Sigmoid colon (tissue), 7 donors: Measurements from ENCODE around the gene PRUNE1. TPM values are rescaled to one million over a fixed set of nuclear protein-coding genes. Genes with fewer than 3 reads are reported as not detected.

ENCODE experiments used
- DNase-seq: peaks from one replicate; pipeline ENCODE4 v3.0.0-alpha.2; 2019
- H3K27ac ChIP-seq, 4 donors: fragments of 200-600 bp; sonication (generic); one replicate each; pipeline ENCODE4 v1.5.1; 2016 to 2019; ENCODE audit warnings: mild to moderate bottlenecking in 1 of 4
- H3K27me3 ChIP-seq, 3 donors: fragments of 200-600 bp; sonication (generic); one replicate each; pipeline ENCODE4 v1.5.1; 2019; ENCODE audit warnings: mild to moderate bottlenecking in 1 of 3
- H3K36me3 ChIP-seq, 4 donors: fragments of 200-600 bp; sonication (generic); one replicate each; pipeline ENCODE4 v1.5.1; 2016 to 2019
- H3K4me1 ChIP-seq, 4 donors: fragments of 200-600 bp; sonication (generic); one replicate each; pipeline ENCODE4 v1.5.1; 2017 to 2019
- H3K4me3 ChIP-seq, 4 donors: fragments of 200-600 bp; sonication (generic); one replicate each; pipeline ENCODE4 v1.5.1; 2017 to 2019; ENCODE audit warnings: mild to moderate bottlenecking in 2 of 4, moderate library complexity in 1 of 4
- H3K9me3 ChIP-seq, 4 donors: fragments of 200-600 bp in 3 of 4; sonication (generic) in 3 of 4; one replicate each; pipeline versions ENCODE4 v1.5.1 to v1.6.1; 2013 to 2019
- CTCF ChIP-seq, 4 experiments: fragments of 450-650 bp in 3 of 4; fragments of 200-600 bp in 1 of 4; IDR thresholded peaks; one replicate each; pipeline ENCODE4 v1.5.1; 2016 to 2019; ENCODE audit warnings: antibody characterized with exemption in 4 of 4, mild to moderate bottlenecking in 3 of 4, moderate library complexity in 2 of 4
- EP300 ChIP-seq, 4 donors: sonication (generic); formaldehyde crosslinking; IDR thresholded peaks; one replicate each; pipeline ENCODE4 v1.6.1; 2017; ENCODE audit warnings: antibody characterized with exemption in 4 of 4
- POLR2A ChIP-seq, 2 donors: fragments of 450-650 bp; IDR thresholded peaks; one replicate each; pipeline ENCODE4 v1.6.1; 2016; ENCODE audit warnings: antibody characterized with exemption in 2 of 2, mild to moderate bottlenecking in 2 of 2, moderate library complexity in 2 of 2
- POLR2AphosphoS5 ChIP-seq, 4 donors: sonication (generic); formaldehyde crosslinking; IDR thresholded peaks; one replicate each; pipeline ENCODE4 v1.6.1; 2017; ENCODE audit warnings: antibody characterized with exemption in 4 of 4
- whole genome bisulfite sequencing, 2 donors: extraction: QIAGEN DNeasy Blood & Tissue Kit; methylation state at CpG; one replicate each; pipeline ENCODE4 v1.1.7; 2013; 5-methylcytosine and 5-hydroxymethylcytosine counted together
- intact Hi-C: fragments of 100-400 bp; cut with DNase I; formaldehyde crosslinking; loops from one replicate; pipeline ENCODE4 v1.15.1; 2023
- polyA plus RNA-seq, 3 donors: library from polyadenylated mRNA; stranded (reverse); fragments of 200-250 nt; gene quantifications; one replicate each; pipeline ENCODE4 v1.2.3, GENCODE V29; 2013
- total RNA-seq, 4 donors: library from RNA; depleted of rRNA; stranded (reverse); fragments of >200 nt; gene quantifications; one replicate each; pipeline ENCODE4 v1.1.0, GENCODE V29; 2016
- donor health status: healthy with polysubstance abuse.
- donor health status: Bipolar disorder and iron deficiency.
- donor health status: healthy.

Gene PRUNE1
- total and polyA plus RNA-seq, 7 donors: 15.5 to 33.9 (median 18.7) TPM

GRCh38 chr1:150973258-150973835 is 34.9 kb upstream of the PRUNE1 start:
- Histone ChIP-seq H3K27me3 (no peaks in the 10 kb centered on the region), H3K27ac (peak overlapping the region; percentile 93 to 99 (median 96)), H3K4me3 (peak overlapping the region; percentile 76 to 91 (median 81)), H3K36me3 (peaks cover 5 to 8% (median 6%) of the 10 kb centered on the region in 4 donors), H3K4me1 (peaks cover 0 to 60% (median 56%) of the 10 kb centered on the region in 4 donors), H3K9me3 (no peaks in the 10 kb centered on the region)
- intact Hi-C loops: loop anchor here (5.0 kb wide), 1 partner anchor 46 kb away; the partner anchor contains the start of gene SETDB1
- WGBS, 2 donors: 18 to 28% methylated on average over 15 of the region's 15 CpGs
- no peak for DNase-seq
- no peak for TF ChIP-seq POLR2AphosphoS5 (IDR thresholded peaks at IDR 0.05)
- TF ChIP-seq CTCF (IDR thresholded peaks at IDR 0.05): no peak
- no peak for TF ChIP-seq POLR2A (IDR thresholded peaks at IDR 0.05)
- no peak for TF ChIP-seq EP300 (IDR thresholded peaks at IDR 0.05)

- WGBS, 2 donors: 1% methylated on average over 67 of the region's 67 CpGs
- intact Hi-C loops: loop anchor here (2.0 to 5.0 kb wide), 2 partner anchors 47 to 413 kb away; partner anchors contain the start of gene SETDB1
- peaks cover 0 to 63% (median 55%) of the 10 kb centered on the region in 4 donors for H3K4me1 ChIP-seq
Observed at GRCh38 chr1:150973836-150974579, 34.2 kb upstream of the PRUNE1 start.

GRCh38 chr1:150974580-150975478 is 33.4 kb upstream of the PRUNE1 start, which contains the start of gene CERS2:
TSS of gene CERS2 (minus strand) at chr1:150974835. CDS start at chr1:150969090, 5,745 bp downstream.
- H3K27ac ChIP-seq: peak within 1 kb of the TSS; percentile 93 to 99 (median 96)
- no peak for TF ChIP-seq POLR2A (IDR thresholded peaks at IDR 0.05)
- peak in 3 of 4 donors; percentile 14 to 55 (median 44) for TF ChIP-seq POLR2AphosphoS5 (IDR thresholded peaks at IDR 0.05)
- peaks cover 0 to 66% (median 58%) of the 10 kb centered on the region in 4 donors for H3K4me1 ChIP-seq
- H3K9me3 ChIP-seq: no peaks in the 10 kb centered on the region
- peak; percentile 91 for DNase-seq
- 7 to 11% methylated on average over 106 of the region's 106 CpGs for WGBS, 2 donors
- intact Hi-C loops: loop anchor here (1.0 to 5.0 kb wide), 5 partner anchors 31 to 414 kb away; partner anchors contain the start of genes ARNT, C1orf56, MINDY1 and SETDB1
- H3K27me3 ChIP-seq: no peaks in the 10 kb centered on the region
- H3K4me3 ChIP-seq: peak within 1 kb of the TSS; percentile 76 to 91 (median 81)
- H3K36me3 ChIP-seq: no peaks in the 10 kb centered on the region

More at GRCh38 chr1:150973836-150974579, 34.2 kb upstream of the PRUNE1 start:
- Histone ChIP-seq H3K4me3 (peak overlapping the region; percentile 76 to 91 (median 81)), H3K36me3 (peaks cover 0 to 1% (median 0%) of the 10 kb centered on the region in 4 donors), H3K9me3 (no peaks in the 10 kb centered on the region), H3K27ac (peak overlapping the region; percentile 93 to 99 (median 96)), H3K27me3 (no peaks in the 10 kb centered on the region)
- DNase-seq: no peak
- TF ChIP-seq POLR2AphosphoS5 (IDR thresholded peaks at IDR 0.05) (no peak), POLR2A (IDR thresholded peaks at IDR 0.05) (no peak), CTCF (IDR thresholded peaks at IDR 0.05) (no peak), EP300 (IDR thresholded peaks at IDR 0.05) (no peak)

GRCh38 chr1:150976401-150976821 is 31.8 kb upstream of the PRUNE1 start:
- TF ChIP-seq POLR2AphosphoS5 (IDR thresholded peaks at IDR 0.05) (no peak), CTCF (IDR thresholded peaks at IDR 0.05) (no peak), POLR2A (IDR thresholded peaks at IDR 0.05) (no peak), EP300 (IDR thresholded peaks at IDR 0.05) (no peak)
- DNase-seq: no peak
- no peaks in the 10 kb centered on the region for H3K36me3 ChIP-seq
- H3K4me1 ChIP-seq: peaks cover 0 to 53% (median 47%) of the 10 kb centered on the region in 4 donors
- H3K27me3 ChIP-seq: no peaks in the 10 kb centered on the region
- peak overlapping the region; percentile 62 to 97 (median 79) for H3K27ac ChIP-seq
- WGBS, 2 donors: 94% methylated on average over 9 of the region's 9 CpGs
- H3K9me3 ChIP-seq: no peaks in the 10 kb centered on the region
- intact Hi-C loops: loop anchor here (5.0 kb wide), 2 partner anchors 71 to 99 kb away; partner anchors contain the start of genes ARNT and C1orf56
- H3K4me3 ChIP-seq: no peak overlapping the region
